ENCODE measurements around the gene RPP21. TPM values are rescaled to one million over a fixed set of nuclear protein-coding genes. Genes with fewer than 3 reads are reported as not detected.

Gene RPP21
- total RNA-seq, 4 donors from 2014 or later, result 40.5 to 86.6 (median 80.8) TPM

- H3K36me3 ChIP-seq, result no peaks in the 10 kb centered on the region
- peaks cover 0 to 14% of the 10 kb centered on the region in 2 donors for H3K27me3 ChIP-seq
- no peak for TF ChIP-seq POLR2A (IDR thresholded peaks at IDR 0.05)
- no peak for TF ChIP-seq CTCF (IDR thresholded peaks at IDR 0.05)
- no peak overlapping the region for H3K27ac ChIP-seq
- H3K9me3 ChIP-seq, result no peaks in the 10 kb centered on the region
- no peak for DNase-seq
- no peak overlapping the region for H3K4me3 ChIP-seq
- no peaks in the 10 kb centered on the region for H3K4me1 ChIP-seq
Observed at GRCh38 chr6:30355281-30355680, 10.3 kb downstream of the RPP21 start.

- Histone ChIP-seq H3K27ac (no peak overlapping the region), H3K4me3 (no peak overlapping the region)
- DNase-seq, result no peak
Observed at GRCh38 chr6:30356536-30356935, 11.6 kb downstream of the RPP21 start.

GRCh38 chr6:30357678-30358540 is 13.0 kb downstream of the RPP21 start:
- Histone ChIP-seq H3K9me3 (no peaks in the 10 kb centered on the region), H3K36me3 (no peaks in the 10 kb centered on the region), H3K27ac (peak overlapping the region in 1 of 4 donors; percentile 43), H3K27me3 (peaks cover 0 to 17% of the 10 kb centered on the region in 2 donors), H3K4me1 (no peaks in the 10 kb centered on the region), H3K4me3 (peak overlapping the region; percentile 12 to 44 (median 36))
- TF ChIP-seq POLR2A (IDR thresholded peaks at IDR 0.05), result no peak
- TF ChIP-seq CTCF (IDR thresholded peaks at IDR 0.05), result peak; percentile 30 to 69 (median 54)
- DNase-seq, result peak in 1 of 3 donors; percentile 78

More at GRCh38 chr6:30356536-30356935, 11.6 kb downstream of the RPP21 start:
- H3K36me3 ChIP-seq, result no peaks in the 10 kb centered on the region
- no peaks in the 10 kb centered on the region for H3K4me1 ChIP-seq
- H3K27me3 ChIP-seq, result peaks cover 0 to 14% of the 10 kb centered on the region in 2 donors
- H3K9me3 ChIP-seq, result no peaks in the 10 kb centered on the region
- TF ChIP-seq POLR2A (IDR thresholded peaks at IDR 0.05) (no peak), CTCF (IDR thresholded peaks at IDR 0.05) (no peak)

- no peak for DNase-seq
- TF ChIP-seq POLR2A (IDR thresholded peaks at IDR 0.05), result no peak
- no peak for TF ChIP-seq CTCF (IDR thresholded peaks at IDR 0.05)
Observed at GRCh38 chr6:30359276-30359675, 14.3 kb downstream of the RPP21 start.

GRCh38 chr6:30360139-30360538 is 15.2 kb downstream of the RPP21 start:
- no peak overlapping the region for H3K27ac ChIP-seq
- H3K27me3 ChIP-seq, result peaks cover 0 to 17% of the 10 kb centered on the region in 2 donors
- no peak for TF ChIP-seq CTCF (IDR thresholded peaks at IDR 0.05)
- TF ChIP-seq POLR2A (IDR thresholded peaks at IDR 0.05), result no peak
- H3K4me1 ChIP-seq, result no peaks in the 10 kb centered on the region
- no peak for DNase-seq
- no peaks in the 10 kb centered on the region for H3K9me3 ChIP-seq
- H3K36me3 ChIP-seq, result no peaks in the 10 kb centered on the region
- H3K4me3 ChIP-seq, result no peak overlapping the region

More at GRCh38 chr6:30359276-30359675, 14.3 kb downstream of the RPP21 start:
- H3K27me3 ChIP-seq, result peaks cover 0 to 17% of the 10 kb centered on the region in 2 donors
- H3K4me3 ChIP-seq, result no peak overlapping the region
- H3K4me1 ChIP-seq, result no peaks in the 10 kb centered on the region
- H3K27ac ChIP-seq, result no peak overlapping the region
- no peaks in the 10 kb centered on the region for H3K36me3 ChIP-seq
- no peaks in the 10 kb centered on the region for H3K9me3 ChIP-seq
